Femur (tissue), 1 donor: Measurements from ENCODE around the gene RNF149.
"Not testable (repeated sequence)": the region's sequence is repeated elsewhere in the genome, so short reads cannot be mapped to it uniquely, and the experiment has no call there.

Experiments used
- DNase-seq: peaks from one replicate; pipeline ENCODE4 v3.0.0-alpha.2; 2017

Gene RNF149, protein sequence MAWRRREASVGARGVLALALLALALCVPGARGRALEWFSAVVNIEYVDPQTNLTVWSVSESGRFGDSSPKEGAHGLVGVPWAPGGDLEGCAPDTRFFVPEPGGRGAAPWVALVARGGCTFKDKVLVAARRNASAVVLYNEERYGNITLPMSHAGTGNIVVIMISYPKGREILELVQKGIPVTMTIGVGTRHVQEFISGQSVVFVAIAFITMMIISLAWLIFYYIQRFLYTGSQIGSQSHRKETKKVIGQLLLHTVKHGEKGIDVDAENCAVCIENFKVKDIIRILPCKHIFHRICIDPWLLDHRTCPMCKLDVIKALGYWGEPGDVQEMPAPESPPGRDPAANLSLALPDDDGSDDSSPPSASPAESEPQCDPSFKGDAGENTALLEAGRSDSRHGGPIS

DNA sequence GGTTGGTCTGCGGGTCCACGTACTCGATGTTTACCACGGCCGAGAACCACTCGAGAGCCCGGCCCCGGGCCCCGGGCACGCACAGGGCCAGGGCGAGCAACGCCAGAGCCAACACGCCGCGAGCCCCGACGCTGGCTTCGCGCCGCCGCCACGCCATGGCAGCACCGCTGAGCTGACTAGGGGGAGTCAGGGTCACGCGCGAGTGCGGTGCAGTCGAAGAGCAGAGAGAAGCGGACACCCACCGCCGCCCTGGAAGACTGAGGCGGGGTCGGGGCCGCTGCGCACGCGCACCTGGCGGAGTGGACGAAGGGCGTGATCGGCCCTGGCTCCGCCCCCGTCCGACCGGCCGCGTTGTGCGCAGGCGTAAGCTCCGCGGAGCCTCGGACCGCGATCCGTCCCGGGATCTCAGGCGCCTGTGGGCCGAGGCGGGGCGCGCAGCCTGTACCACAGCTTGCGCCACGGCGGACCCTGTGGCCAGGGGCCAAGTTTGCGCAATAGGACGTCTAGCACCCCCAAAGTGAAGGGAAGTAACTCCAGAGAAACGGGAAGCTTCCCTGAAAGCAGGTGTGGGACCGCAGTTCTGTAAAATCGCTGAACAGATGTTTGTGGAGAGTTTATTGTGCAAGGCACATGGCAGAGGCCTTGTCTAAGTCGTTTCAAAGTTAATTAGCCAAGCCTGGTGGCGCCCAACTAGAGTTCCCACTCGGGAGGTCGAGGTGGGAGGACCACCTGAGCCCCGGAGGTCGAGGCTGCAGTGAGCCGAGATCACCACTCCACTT, at the start of gene RNF149:
TSS of gene RNF149 (minus strand) at position 270 of the 779 bp plus-strand sequence. CDS start at position 157, 113 bp downstream.
- peak; percentile 95 for DNase-seq

DNA sequence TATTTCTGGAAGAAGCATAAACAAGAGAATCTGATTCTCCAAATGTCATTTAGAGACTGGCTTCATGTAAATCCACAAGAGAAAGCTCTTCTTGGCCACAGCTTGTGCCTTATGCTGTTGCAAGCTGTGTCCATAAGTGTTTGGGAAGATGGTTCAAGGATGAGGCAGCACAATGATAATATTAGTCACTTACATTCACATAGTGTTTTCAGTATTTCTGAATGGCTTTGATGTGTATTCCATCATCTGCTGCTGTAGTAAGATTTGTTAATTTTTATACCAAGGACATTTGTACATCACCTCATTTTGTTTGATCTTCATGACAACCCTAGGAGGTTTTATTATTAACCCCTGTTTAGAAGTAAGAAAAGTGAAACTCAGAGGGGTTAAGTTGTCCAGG, 48.9 kb upstream of the RNF149 start:
- no peak for DNase-seq

GRCh38 chr2:101356521-101356920, 48.0 kb upstream of the RNF149 start:
- no peak for DNase-seq

- no peak for DNase-seq
Measured at GRCh38 chr2:101356055-101356454, 47.6 kb upstream of the RNF149 start.

DNA sequence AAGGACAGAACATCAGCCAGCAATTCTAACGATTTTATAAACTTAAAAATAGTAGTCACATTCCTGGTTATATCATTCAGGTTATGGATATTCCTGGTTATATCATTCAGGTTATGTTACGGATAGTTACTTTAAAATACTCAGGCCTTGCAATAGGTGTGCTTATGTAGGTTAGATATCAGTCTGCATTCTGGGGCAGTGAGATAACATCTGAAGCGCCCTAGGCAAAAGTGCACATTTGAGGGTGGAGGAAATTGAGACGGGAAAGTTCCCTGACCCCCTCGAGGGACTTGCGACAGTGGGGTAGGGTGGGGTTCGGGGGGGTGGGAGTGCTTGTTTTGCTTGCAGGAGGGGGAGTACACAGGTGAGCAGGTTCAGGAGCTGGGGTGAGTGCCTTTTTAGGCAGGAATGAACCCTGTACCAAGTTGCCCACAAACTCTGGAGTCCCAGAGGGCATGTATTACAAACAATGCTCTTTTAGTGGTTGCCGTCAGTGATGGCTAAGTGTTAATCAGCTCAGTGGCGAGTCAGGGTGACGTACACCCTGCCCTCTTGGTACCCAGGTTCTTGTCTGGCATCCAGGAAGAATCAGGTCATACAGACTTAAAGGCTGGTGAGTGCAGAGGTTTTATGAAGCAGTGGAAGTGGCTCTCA, 47.0 kb upstream of the RNF149 start:
- DNase-seq = no peak

DNA sequence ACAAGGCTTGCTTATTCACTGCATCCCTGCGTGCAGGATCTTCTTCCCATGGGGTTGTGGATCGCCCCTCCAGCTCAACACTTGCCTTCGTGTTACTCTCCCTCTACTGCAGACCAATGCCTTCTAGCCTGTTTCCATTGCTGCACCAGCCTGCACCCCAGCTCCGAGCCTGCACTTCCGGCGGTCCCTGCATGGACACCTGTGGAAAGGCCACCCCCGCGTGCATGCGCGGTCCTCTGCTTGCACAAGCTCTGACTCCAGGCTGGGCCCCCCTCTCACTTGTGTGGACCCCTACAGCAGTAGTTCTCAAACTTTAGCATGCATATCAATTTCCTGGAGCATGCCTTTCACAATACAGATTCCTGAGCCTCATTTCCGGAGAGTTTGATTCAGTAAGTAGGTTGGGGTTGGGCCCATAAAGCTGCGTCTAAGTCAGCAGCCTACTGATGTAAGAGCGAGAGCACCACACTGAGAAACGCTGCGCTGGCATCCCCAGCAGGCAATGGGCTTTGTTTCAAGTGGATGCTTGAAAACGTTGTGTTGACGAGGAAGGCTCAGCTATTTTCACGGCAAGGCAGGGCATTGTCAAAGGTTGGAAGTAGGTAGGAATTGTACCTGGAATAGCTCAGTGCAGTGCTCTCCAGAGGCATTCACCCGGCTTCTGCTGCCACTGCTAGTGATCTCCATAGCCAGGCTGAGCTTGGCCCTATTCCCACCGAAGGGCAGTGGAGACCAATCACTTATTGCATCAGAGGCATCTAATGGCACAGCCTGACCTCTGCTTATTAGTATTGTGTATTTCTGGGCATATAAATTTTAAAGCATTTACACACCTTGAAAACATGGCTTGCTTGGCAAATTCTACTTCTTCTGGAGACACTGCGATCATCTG, 46.2 kb upstream of the RNF149 start:
- DNase-seq = no peak

GRCh38 chr2:101352631-101353030, 44.1 kb upstream of the RNF149 start:
- DNase-seq = not testable (repeated sequence)

- no peak for DNase-seq
Measured at GRCh38 chr2:101351207-101351606, 42.7 kb upstream of the RNF149 start.

DNA sequence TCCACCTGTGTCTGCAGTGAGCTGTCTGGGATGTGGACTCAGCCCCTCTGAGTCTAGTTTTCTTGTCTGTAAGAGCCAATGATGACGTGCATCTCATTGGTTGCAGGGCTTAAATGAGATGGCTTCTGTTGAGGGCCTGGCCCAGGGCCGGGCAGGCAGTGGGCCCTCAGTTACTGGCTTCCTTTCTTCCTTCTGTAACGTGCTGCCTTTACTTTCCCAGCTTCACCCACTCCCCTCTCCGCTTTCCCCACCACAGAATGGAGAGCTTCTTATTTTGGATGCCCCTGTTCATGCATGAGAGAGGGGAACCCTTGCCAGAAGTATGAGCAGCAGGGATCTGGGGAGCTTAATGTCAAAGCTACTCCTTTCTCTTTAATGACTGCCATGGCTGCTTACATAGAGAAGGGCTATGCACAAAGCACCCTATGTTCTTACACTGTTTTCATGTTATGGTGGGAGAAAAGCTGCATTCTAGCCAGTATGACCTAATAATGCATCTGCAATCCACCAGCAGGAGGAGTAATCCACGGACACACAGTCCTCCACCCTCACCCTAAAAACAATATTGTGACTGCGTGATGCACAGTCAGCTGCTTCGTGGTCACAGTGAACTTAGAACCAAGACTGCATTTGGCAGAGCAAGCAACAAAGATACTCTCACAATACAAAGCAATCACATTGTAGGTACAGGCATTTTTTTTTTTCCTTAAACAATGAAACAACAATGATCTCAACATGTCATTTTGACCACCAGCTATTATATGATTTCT, 41.6 kb upstream of the RNF149 start:
- no peak for DNase-seq

GRCh38 chr2:101348883-101349282, 40.4 kb upstream of the RNF149 start:
- no peak for DNase-seq

DNA sequence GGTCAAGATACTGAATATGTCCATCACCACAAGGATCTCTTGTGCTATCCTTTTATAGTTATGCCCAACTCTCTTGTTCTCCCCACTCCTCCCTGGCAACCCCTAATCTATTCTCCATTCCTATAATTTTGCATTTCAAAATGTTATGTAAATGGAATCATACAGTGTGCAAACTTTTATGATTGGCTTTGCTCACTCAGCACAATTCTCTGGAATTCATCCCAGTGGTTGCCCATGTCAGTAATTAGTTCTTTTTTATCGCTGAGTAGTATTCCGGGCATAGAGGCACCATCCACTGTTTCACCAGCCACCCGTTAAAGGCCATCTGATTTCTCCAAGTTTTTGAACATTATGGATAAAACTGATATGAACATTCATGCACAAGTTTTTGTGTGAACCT, 38.4 kb upstream of the RNF149 start:
- DNase-seq = no peak

- DNase-seq = no peak
Measured at GRCh38 chr2:101344137-101344536, 35.6 kb upstream of the RNF149 start.

- no peak for DNase-seq
Measured at GRCh38 chr2:101342625-101343008, 34.1 kb upstream of the RNF149 start.

DNA sequence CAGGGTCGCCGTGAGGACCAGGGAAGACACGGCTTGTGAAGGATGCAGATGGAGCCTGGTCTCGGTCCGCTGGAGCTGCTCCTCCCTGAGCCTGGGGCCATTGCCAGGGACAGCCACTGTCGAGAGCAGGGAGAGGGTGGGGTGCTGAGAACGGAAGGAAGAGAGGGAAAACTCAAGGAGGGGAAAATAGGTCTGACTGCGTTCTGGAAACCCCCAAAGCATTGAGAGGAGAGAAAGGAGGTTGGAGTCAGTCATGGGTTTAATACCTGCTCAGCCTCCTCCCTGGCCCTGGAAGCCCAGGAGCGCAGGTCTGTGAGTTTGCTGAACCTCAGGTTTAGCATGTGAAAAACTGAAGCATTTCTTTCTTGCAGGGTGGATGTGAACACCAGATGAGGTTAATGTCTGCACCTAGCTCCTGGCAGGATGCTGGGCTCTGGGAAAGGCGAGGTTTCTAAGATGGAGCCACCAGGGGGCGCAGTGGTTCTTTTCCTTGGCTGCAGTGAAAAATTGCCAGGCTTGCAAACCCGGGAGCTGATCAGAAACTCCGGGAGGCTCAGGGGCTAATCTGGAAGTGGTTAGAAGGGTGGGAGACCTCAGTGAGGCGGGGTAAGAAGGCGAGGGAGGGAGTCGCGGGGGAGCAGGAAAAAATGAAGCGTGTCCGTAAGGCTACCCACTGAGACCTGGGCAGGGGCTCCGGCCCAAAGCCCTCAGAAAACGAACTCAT, 33.6 kb upstream of the RNF149 start:
- peak; percentile 76 for DNase-seq

- DNase-seq = no peak
Measured at GRCh38 chr2:101341421-101341820, 32.9 kb upstream of the RNF149 start.

- no peak for DNase-seq
Measured at GRCh38 chr2:101340141-101340551, 31.6 kb upstream of the RNF149 start.

DNA sequence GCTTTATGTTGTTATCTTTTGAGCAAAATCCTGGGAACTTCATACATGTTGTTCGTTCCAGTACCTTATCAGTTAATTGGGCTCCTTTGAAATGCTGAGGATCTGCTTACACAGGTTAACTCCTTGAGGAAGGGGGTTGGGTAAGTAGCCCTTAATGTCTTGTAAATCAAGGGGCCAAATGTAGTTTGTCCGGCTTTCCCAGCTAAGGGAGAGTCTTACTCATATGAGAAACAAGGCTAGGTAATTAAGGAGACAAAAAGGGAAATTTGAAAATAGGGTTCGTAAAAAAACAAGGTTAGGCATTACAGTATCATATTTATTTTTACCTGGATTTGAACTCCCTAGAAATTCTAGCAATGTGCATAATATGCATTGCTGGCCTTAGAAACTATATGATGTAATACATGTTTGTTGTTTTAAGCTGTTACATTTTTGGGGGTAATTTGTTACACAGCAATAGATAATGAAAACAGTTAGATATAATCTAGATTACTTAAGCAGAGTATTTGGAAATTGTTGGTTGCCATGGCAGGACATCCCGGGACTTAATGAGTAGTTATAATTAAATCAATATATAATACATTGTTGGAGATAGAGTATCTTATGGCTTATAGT, 30.9 kb upstream of the RNF149 start:
- DNase-seq = no peak

- no peak for DNase-seq
Measured at GRCh38 chr2:101337877-101338276, 29.4 kb upstream of the RNF149 start.

GRCh38 chr2:101332885-101333766, 24.6 kb upstream of the RNF149 start:
- no peak for DNase-seq

DNA sequence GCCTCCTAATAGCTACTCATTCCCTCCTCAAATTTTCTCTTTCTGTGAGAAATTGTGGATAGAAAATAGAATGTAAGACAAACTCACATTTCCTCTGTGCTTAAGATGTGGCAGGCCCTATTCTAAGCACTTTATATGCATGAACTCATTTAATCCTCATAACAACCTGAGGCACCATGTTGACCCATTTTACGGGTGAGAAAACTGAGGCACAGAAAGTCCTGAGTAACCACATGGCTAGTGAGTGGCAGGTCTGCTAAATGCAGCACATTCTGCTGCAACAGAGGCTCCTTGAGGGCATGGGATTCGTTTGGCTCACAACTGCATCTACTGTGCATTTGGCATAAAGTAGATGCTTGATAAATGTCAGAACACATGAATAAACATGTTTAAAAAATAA, 22.7 kb upstream of the RNF149 start:
- DNase-seq = no peak
